ENCODE data around the gene MARF1. TPM values are rescaled to one million over a fixed set of nuclear protein-coding genes. Genes with fewer than 3 reads are reported as not detected.
A peak's percentile ranks its signal among the peaks of the same experiment; 100 is the strongest.
"Not testable (repeated sequence)": the region's sequence is repeated elsewhere in the genome, so short reads cannot be mapped to it uniquely, and the experiment has no call there.

Gene MARF1
- total RNA-seq, 1 experiment from 2014 or later = 7.9 TPM

GRCh38 chr16:15573896-15574613 is 68.9 kb downstream of the MARF1 start:
- not testable (repeated sequence) for DNase-seq (ENCODE audit: low read depth)

GRCh38 chr16:15573274-15573895 is 69.6 kb downstream of the MARF1 start:
- DNase-seq (ENCODE audit: low read depth) = no peak

GRCh38 chr16:15572329-15573001 is 70.5 kb downstream of the MARF1 start:
- DNase-seq (ENCODE audit: low read depth) = no peak

GRCh38 chr16:15571557-15571956 is 71.4 kb downstream of the MARF1 start:
- DNase-seq (ENCODE audit: low read depth) = no peak

- DNase-seq (ENCODE audit: low read depth) = not testable (repeated sequence)
Measured at GRCh38 chr16:15570666-15571065, 72.3 kb downstream of the MARF1 start.

- no peak for DNase-seq (ENCODE audit: low read depth)
Measured at GRCh38 chr16:15567823-15568222, 75.1 kb downstream of the MARF1 start.

DNA sequence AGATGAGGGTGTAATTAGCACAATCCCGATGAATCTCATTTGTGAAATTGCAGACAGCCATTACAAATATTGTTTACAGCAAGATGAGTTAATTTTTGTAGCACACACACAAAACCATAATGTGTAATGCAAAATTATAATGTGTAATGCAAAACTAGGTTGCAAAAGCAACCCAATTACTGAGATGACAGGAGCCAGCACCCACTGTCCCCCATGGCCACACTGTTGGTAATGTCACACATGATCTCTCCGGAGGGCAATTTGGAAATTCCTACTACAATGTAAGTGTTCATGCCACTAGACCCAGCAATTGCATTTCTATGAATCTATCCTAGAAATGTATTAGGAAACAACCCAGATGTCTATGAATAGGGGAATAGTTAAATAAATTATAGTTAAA is 76.9 kb downstream of the MARF1 start:
- DNase-seq (ENCODE audit: low read depth) = no peak

- DNase-seq (ENCODE audit: low read depth) = no peak
Measured at GRCh38 chr16:15564604-15565339, 78.2 kb downstream of the MARF1 start.

DNA sequence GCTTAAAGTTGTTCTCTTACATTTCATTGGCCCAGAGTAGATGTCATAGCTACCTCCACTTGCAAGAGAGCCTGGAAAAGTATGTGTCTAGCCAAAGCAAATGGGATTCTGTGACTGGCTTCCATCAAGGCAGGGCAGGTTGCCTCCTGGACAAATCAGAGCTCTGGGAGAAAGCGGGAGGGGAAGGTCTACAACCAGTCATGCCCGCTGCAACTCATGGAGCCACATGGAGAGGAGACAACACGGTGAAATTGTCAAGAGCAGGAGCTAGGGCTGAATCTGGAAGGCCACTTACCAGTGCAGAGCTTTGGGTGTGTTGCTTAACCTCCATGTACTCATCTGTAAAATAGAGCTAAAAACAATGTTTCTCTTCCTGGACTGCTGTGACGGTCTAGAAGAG is 83.8 kb downstream of the MARF1 start:
- no peak for DNase-seq (ENCODE audit: low read depth)

DNA sequence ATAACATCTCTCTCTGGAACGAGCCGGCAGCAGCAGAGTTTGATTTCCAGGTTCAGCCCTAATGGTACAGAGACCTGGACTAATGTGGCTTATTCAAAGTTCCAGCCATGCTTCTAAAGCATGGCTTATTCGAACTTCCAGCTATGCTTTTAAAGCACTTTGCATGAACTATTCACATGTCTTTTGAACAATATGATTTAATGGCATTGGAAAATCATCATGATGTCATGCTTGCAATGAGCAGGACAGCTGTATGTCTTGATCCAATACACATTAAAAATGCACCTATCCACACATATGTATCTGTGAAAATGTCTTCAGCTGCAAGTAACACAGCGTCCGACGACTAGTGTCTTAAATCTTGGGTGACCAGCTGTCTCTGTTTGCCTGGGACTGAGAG is 85.7 kb downstream of the MARF1 start:
- DNase-seq (ENCODE audit: low read depth) = no peak

DNA sequence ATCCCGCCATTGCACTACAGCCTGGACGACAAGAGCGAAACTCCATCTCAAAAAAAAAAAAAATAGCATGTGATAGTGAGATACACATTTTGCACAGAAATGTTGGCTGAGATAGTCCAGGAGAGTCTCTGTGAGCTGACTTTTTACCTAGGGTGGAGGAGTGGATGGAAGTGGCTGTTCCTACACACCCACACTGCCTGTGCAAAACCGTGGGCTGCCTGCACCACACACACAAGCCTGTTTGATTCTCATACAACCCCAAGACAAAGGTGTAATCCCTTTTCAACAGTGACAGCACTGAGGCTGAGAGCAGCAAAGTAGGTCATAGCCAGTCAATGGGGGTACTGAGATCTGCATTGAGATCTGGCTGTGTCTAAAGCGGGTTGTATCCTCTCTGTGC is 86.8 kb downstream of the MARF1 start:
- no peak for DNase-seq (ENCODE audit: low read depth)

- no peak for DNase-seq (ENCODE audit: low read depth)
Measured at GRCh38 chr16:15553313-15554088, 89.5 kb downstream of the MARF1 start.

- no peak for DNase-seq (ENCODE audit: low read depth)
Measured at GRCh38 chr16:15552507-15552906, 90.4 kb downstream of the MARF1 start.

DNA sequence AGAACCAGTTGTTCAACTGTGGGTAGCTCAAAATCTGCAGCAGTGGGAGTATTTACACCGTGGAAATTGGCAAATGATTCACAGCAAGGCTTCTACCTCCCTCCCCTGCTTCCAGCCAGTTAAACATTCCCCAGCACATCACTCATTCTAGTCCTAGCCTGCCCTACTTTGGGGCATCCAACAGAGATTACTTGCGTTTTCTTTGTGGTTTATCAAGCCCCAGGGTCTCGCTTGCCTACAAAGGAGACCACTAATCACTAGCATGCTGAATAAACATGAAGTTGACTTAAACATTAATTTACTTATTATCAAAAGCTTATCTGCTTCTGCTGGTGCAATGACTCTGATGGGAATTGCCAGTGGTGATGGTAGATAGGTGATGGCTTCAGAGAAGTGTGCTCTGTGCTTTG is 94.5 kb downstream of the MARF1 start:
- DNase-seq (ENCODE audit: low read depth) = peak; percentile 17

GRCh38 chr16:15547768-15548096 is 95.2 kb downstream of the MARF1 start:
- no peak for DNase-seq (ENCODE audit: low read depth)

- DNase-seq (ENCODE audit: low read depth) = peak; percentile 13
Measured at GRCh38 chr16:15547072-15547767, 95.7 kb downstream of the MARF1 start.

DNA sequence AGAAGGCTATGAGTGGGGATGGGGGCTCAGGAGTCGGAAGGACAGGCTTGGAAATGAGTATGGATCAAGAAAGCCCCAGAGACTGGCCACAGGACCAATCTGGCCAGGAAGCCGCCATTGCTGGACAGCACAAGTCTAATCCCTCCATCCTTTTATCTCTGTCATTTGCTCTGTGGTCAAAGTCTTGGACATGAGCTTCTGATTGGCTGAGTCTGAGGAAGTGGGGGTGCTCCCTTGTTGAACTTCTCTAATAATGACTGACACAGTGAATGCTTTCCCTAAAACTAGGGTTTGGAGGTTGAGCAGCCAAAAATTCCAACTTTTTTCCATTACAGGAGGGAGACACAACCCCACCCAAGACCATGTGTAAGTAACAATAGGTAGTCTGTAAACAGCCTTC is 97.4 kb downstream of the MARF1 start:
- no peak for DNase-seq (ENCODE audit: low read depth)

- no peak for DNase-seq (ENCODE audit: low read depth)
Measured at GRCh38 chr16:15544405-15544804, 98.5 kb downstream of the MARF1 start.

All from Daoy (cell line).